Transverse colon (tissue), 4 donors: Measurements from ENCODE around the gene UMODL1. TPM values are rescaled to one million over a fixed set of nuclear protein-coding genes. Genes with fewer than 3 reads are reported as not detected.
A peak's percentile ranks its signal among the peaks of the same experiment; 100 is the strongest.

Source experiments
- DNase-seq: peaks from one replicate; pipeline ENCODE4 v3.0.0-alpha.2; 2019
- H3K27ac ChIP-seq, 4 donors: fragments of 200-600 bp; sonication (generic); 2 replicates each; pipeline ENCODE4 v1.5.1; 2016 to 2018; ENCODE audit warnings: inconsistent platforms in 4 of 4
- H3K27me3 ChIP-seq: fragments of 200-600 bp; sonication (generic); 2 replicates; pipeline ENCODE4 v1.5.1; 2017; ENCODE audit warnings: inconsistent platforms
- H3K36me3 ChIP-seq, 4 donors: fragments of 200-600 bp; sonication (generic); 2 replicates each; pipeline ENCODE4 v1.5.1; 2017 to 2019; ENCODE audit warnings: inconsistent platforms in 4 of 4
- H3K4me1 ChIP-seq, 4 donors: fragments of 200-600 bp; sonication (generic); 2 replicates each; pipeline ENCODE4 v1.5.1; 2017 to 2020; ENCODE audit warnings: inconsistent platforms in 4 of 4
- H3K4me3 ChIP-seq, 4 donors: fragments of 200-600 bp; sonication (generic); 1 replicate in 1 of 4; 2 replicates in 3 of 4; pipeline versions ENCODE4 v1.5.1 to v1.6.1; 2017 to 2019; ENCODE audit warnings: inconsistent platforms in 4 of 4
- H3K9me3 ChIP-seq, 2 donors: fragments of 200-600 bp; sonication (generic); 2 replicates each; pipeline ENCODE4 v1.5.1; 2017 to 2019; ENCODE audit warnings: inconsistent platforms in 2 of 2
- EP300 ChIP-seq: sonication (generic); formaldehyde crosslinking; IDR thresholded peaks from one replicate; pipeline ENCODE4 v1.6.1; 2017; ENCODE audit warnings: antibody characterized with exemption, low read depth
- POLR2A ChIP-seq: fragments of 450-650 bp; IDR thresholded peaks from one replicate; pipeline ENCODE4 v1.6.1; 2016; ENCODE audit warnings: antibody characterized with exemption, mild to moderate bottlenecking, moderate library complexity
- POLR2AphosphoS5 ChIP-seq, 3 donors: sonication (generic); formaldehyde crosslinking; IDR thresholded peaks; one replicate each; pipeline ENCODE4 v1.6.1; 2016; ENCODE audit warnings: antibody characterized with exemption in 3 of 3
- WGBS, 2 donors: methylation state at CpG; one replicate each; pipeline ENCODE4 v1.1.5; 2018; ENCODE audit warnings: low coverage in 1 of 2; 5-methylcytosine and 5-hydroxymethylcytosine counted together
- in situ Hi-C, 4 donors: fragments of 200-750 bp; cut with MboI; loops; one replicate each; pipeline versions ENCODE4 v1.15.0 to v1.15.1; 2017; ENCODE audit warnings: low sequenced_read_pairs in 3 of 4, low pct_ligation_motif_present in 1 of 4, low pct_unique_long_range_greater_than_20kb in 1 of 4
- intact Hi-C: fragments of 100-400 bp; cut with DNase I; formaldehyde crosslinking; loops from one replicate; pipeline ENCODE4 v1.15.1; 2023; ENCODE audit warnings: low total_unique reads
- total RNA-seq, 4 donors: library from RNA; depleted of rRNA; stranded (reverse); fragments of >200 nt; gene quantifications; one replicate each; pipeline ENCODE4 v1.1.0, GENCODE V29; 2016
- TF ChIP-seq, protein P1 (sequence below), 5 experiments: fragments of 200-600 bp in 3 of 5; fragments of 450-650 bp in 2 of 5; sonication (generic) in 3 of 5; IDR thresholded peaks; 1 replicate in 2 of 5; 2 replicates in 3 of 5; pipeline ENCODE4 v1.5.1; 2016 to 2017; ENCODE audit warnings: antibody characterized with exemption in 5 of 5, inconsistent platforms in 3 of 5, mild to moderate bottlenecking in 2 of 5, moderate library complexity in 1 of 5

The UMODL1 gene
- total RNA-seq, 4 donors from 2014 or later = 0.16 to 3.2 (median 0.68) TPM; not detected in 1

DNA sequence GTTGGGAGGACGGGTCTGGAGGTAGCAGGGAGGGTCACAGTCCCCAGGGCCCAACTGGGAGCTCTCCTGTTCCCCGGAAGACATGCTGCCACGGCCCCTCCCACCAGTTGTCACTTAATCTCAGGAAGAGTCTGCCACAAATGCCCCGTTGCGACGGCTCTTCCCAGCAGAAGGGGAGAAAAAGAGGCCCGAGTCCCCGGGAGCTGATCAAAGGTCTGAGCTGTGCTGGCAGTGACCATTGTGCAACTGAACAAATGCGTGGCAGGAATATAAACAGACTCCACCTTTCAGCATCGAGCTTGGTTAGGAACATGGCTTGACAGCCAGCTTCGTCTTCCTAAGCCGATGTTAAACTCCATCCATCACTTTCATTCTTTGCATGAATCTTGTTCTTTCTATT lies 33.2 kb upstream of the UMODL1 start:
- H3K27me3 ChIP-seq = no peaks in the 10 kb centered on the region
- intact Hi-C loops (no loop called here), in situ Hi-C loops (no loop called here)
- no peaks in the 10 kb centered on the region for H3K36me3 ChIP-seq
- H3K4me3 ChIP-seq = no peak overlapping the region
- no peaks in the 10 kb centered on the region for H3K9me3 ChIP-seq
- peak; percentile 38 for DNase-seq
- TF ChIP-seq EP300 (no peak), POLR2A (no peak), POLR2AphosphoS5 (IDR thresholded peaks at IDR 0.05) (no peak)
- TF ChIP-seq, protein P1, sequence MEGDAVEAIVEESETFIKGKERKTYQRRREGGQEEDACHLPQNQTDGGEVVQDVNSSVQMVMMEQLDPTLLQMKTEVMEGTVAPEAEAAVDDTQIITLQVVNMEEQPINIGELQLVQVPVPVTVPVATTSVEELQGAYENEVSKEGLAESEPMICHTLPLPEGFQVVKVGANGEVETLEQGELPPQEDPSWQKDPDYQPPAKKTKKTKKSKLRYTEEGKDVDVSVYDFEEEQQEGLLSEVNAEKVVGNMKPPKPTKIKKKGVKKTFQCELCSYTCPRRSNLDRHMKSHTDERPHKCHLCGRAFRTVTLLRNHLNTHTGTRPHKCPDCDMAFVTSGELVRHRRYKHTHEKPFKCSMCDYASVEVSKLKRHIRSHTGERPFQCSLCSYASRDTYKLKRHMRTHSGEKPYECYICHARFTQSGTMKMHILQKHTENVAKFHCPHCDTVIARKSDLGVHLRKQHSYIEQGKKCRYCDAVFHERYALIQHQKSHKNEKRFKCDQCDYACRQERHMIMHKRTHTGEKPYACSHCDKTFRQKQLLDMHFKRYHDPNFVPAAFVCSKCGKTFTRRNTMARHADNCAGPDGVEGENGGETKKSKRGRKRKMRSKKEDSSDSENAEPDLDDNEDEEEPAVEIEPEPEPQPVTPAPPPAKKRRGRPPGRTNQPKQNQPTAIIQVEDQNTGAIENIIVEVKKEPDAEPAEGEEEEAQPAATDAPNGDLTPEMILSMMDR (IDR thresholded peaks at IDR 0.05) = no peak
- WGBS, 2 donors = 29 to 43% methylated on average over 5 to 12 of the region's 12 CpGs
- H3K27ac ChIP-seq = no peak overlapping the region
- H3K4me1 ChIP-seq = peaks cover 0 to 11% (median 5%) of the 10 kb centered on the region in 4 donors

DNA sequence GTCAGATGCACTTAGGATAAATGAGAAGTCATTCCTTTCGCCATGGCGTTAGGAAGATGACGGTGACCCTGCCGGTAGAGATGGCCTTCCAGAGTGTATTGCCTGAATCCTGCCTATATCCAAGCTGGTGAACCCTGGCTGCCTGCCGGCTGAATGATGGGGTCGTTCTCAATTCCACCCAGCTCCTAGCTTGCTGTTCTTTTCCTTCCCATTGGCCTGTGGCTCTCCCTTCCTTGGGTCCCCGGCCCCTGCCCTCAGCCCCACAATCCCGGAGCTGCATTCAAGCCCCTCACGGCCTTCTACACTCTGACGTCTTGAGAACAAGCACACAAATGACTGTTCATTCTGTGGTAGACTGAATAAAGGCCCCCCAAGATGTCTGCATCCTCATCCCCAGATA lies 32.7 kb upstream of the UMODL1 start:
- no peak overlapping the region for H3K27ac ChIP-seq
- WGBS, 2 donors = 90% methylated on average over 2 to 10 of the region's 10 CpGs
- H3K36me3 ChIP-seq = no peaks in the 10 kb centered on the region
- TF ChIP-seq POLR2AphosphoS5 (IDR thresholded peaks at IDR 0.05) = no peak
- TF ChIP-seq POLR2A = no peak
- TF ChIP-seq EP300 = no peak
- TF ChIP-seq, protein P1 (IDR thresholded peaks at IDR 0.05) = no peak
- in situ Hi-C loops = no loop called here
- intact Hi-C loops = no loop called here
- no peaks in the 10 kb centered on the region for H3K27me3 ChIP-seq
- peaks cover 0 to 11% (median 5%) of the 10 kb centered on the region in 4 donors for H3K4me1 ChIP-seq
- H3K9me3 ChIP-seq = no peaks in the 10 kb centered on the region
- no peak overlapping the region for H3K4me3 ChIP-seq
- DNase-seq = no peak

DNA sequence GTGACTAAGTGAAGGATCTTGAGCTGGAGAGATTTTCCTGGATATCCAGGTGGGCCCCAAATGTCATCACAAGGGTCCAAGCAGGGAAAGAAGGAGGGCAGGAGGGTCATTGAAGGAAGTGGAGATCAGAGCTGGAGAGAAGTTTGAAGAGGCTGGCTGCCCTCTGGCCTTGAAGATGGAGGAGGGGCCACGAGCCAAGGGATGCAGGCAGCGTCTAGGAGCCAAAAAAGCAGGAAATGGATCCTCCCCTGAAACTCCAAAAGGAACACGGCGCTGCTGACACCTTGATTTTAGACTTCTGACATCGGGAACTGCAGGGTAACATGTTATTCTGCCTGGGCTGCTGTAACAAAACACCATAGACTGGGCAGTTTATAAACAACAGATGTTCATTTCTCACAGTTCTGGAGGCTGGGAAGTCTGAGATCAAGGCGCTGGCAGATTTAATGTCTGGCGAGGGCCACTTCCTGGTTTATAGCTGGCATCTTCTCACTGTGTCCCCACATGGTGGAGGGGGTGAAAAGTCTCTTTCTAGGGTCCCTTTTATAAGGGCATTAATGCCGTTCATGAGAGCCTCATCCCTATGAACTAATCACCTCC lies 32.2 kb upstream of the UMODL1 start:
- in situ Hi-C loops = no loop called here

DNA sequence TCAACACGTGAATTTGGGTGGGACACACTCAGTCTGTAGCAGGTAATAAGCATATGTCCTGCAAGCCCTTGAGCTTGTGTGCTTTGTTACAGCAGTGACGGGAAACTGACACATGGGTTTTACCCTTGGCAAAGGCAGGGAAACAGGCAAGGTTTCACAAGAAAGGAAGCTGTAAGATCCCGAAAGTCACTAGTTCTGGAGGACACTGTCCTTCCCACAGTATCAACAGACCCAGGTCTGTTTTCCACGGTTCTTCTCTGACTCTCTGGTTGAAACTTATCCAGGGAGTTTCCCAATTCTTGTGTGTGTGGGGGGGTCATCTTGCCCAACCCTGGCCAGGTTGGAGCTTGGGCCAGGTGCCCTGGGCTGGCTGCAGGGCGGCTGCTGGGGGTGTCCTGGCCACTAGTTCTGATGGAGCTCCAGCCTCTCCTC lies 31.6 kb upstream of the UMODL1 start:
- in situ Hi-C loops (no loop called here), intact Hi-C loops (no loop called here)
- H3K27ac ChIP-seq = peak overlapping the region; percentile 53 to 68 (median 58)
- no peaks in the 10 kb centered on the region for H3K36me3 ChIP-seq
- TF ChIP-seq POLR2AphosphoS5 (IDR thresholded peaks at IDR 0.05) (peak in 2 of 3 donors; percentile 13 to 18), EP300 (peak; percentile 8), POLR2A (no peak)
- TF ChIP-seq, protein P1 (IDR thresholded peaks at IDR 0.05) = no peak
- DNase-seq = no peak
- 50 to 63% methylated on average over 1 to 5 of the region's 5 CpGs for WGBS, 2 donors
- no peaks in the 10 kb centered on the region for H3K9me3 ChIP-seq
- H3K4me3 ChIP-seq = no peak overlapping the region
- H3K4me1 ChIP-seq = peaks cover 0 to 11% (median 5%) of the 10 kb centered on the region in 4 donors
- H3K27me3 ChIP-seq = no peaks in the 10 kb centered on the region

More for the DNA sequence above, 32.2 kb upstream of the UMODL1 start:
- intact Hi-C loops = no loop called here
- Histone ChIP-seq H3K36me3 (no peaks in the 10 kb centered on the region), H3K27ac (peak overlapping the region in 3 of 4 donors; percentile 54 to 68 (median 62)), H3K4me1 (peaks cover 0 to 11% (median 5%) of the 10 kb centered on the region in 4 donors), H3K9me3 (no peaks in the 10 kb centered on the region), H3K27me3 (no peaks in the 10 kb centered on the region), H3K4me3 (no peak overlapping the region)
- no peak for TF ChIP-seq EP300
- TF ChIP-seq, protein P1 (IDR thresholded peaks at IDR 0.05) = no peak
- no peak for TF ChIP-seq POLR2AphosphoS5 (IDR thresholded peaks at IDR 0.05)
- 90 to 100% methylated on average over 1 to 8 of the region's 8 CpGs for WGBS, 2 donors
- DNase-seq = no peak
